H1 (cell line): ENCODE measurements around the gene CDK4.

Source experiments
- EZH2 ChIP-seq: fragments of 200-600 bp; sonication (generic); IDR thresholded peaks from 2 replicates; pipeline ENCODE4 v1.7.1; 2012; ENCODE audit warnings: low read depth, mild to moderate bottlenecking, moderate library complexity, low read length, inconsistent platforms; ENCODE audit not compliant: severe bottlenecking
- GABPA ChIP-seq: IDR thresholded peaks from 2 replicates; pipeline ENCODE4 v1.6.1; 2011; ENCODE audit warnings: mild to moderate bottlenecking, low read length, moderate library complexity, borderline replicate concordance; ENCODE audit not compliant: insufficient read depth
- KDM1A ChIP-seq: fragments of 200-600, 300-600 bp; sonication (generic); IDR thresholded peaks from 2 replicates; pipeline ENCODE4 v1.7.1; 2016; ENCODE audit warnings: mild to moderate bottlenecking, low read length, borderline replicate concordance
- KDM5A ChIP-seq: fragments of 200-600 bp; IDR thresholded peaks from 2 replicates; pipeline ENCODE4 v1.7.1; 2012; ENCODE audit warnings: mild to moderate bottlenecking, low read length, inconsistent platforms, mixed read lengths
- POLR2A ChIP-seq, 2 experiments: IDR thresholded peaks; 1 replicate in 1 of 2; 2 replicates in 1 of 2; pipeline ENCODE4 v1.6.1; 2011; ENCODE audit warnings: low read depth in 2 of 2, low read length in 2 of 2, mild to moderate bottlenecking in 2 of 2; ENCODE audit errors: control extremely low read depth in 1 of 2
- POLR2AphosphoS5 ChIP-seq: IDR thresholded peaks from 2 replicates; pipeline ENCODE4 v1.6.1; 2011; ENCODE audit warnings: low read depth, low read length
- RAD21 ChIP-seq, 2 experiments: IDR thresholded peaks in 1 of 2; conservative IDR thresholded peaks in 1 of 2; 2 replicates each; pipeline ENCODE4 v1.6.1; 2011; ENCODE audit warnings: low read depth in 2 of 2, low read length in 2 of 2, improper control_type of control experiment in 1 of 2, inconsistent platforms in 1 of 2, mild to moderate bottlenecking in 1 of 2, moderate library complexity in 1 of 2
- RFX5 ChIP-seq: IDR thresholded peaks from 2 replicates; pipeline ENCODE4 v1.6.1; 2011; ENCODE audit warnings: low read depth, low read length, improper control_type of control experiment, borderline replicate concordance
- RNF2 ChIP-seq: fragments of 200-900, 300-1000 bp; sonication (generic); IDR thresholded peaks from 2 replicates; pipeline ENCODE4 v1.7.1; 2016; ENCODE audit warnings: borderline replicate concordance, low read depth, mild to moderate bottlenecking, antibody characterized with exemption, low read length; ENCODE audit not compliant: poor library complexity, severe bottlenecking; ENCODE audit errors: missing control alignments
- SP4 ChIP-seq: IDR thresholded peaks from 2 replicates; pipeline ENCODE4 v1.6.1; 2012; ENCODE audit warnings: low read length, inconsistent platforms
- TEAD4 ChIP-seq: IDR thresholded peaks from 2 replicates; pipeline ENCODE4 v1.6.1; 2012; ENCODE audit warnings: low read depth, low read length, inconsistent platforms, mixed read lengths
- ZNF274 ChIP-seq: IDR thresholded peaks from 2 replicates; pipeline ENCODE4 v1.7.0; 2012; ENCODE audit warnings: low read length, borderline replicate concordance; ENCODE audit errors: extremely low read depth
- TF ChIP-seq, protein P1 (sequence below): IDR thresholded peaks from 2 replicates; pipeline ENCODE4 v1.6.1; 2011; ENCODE audit warnings: low read length, improper control_type of control experiment
- TF ChIP-seq, protein P2 (sequence below), 3 experiments: IDR thresholded peaks; 1 replicate in 2 of 3; 2 replicates in 1 of 3; pipeline versions ENCODE4 v1.5.1 to v1.6.1; 2011; ENCODE audit warnings: low read length in 3 of 3, mild to moderate bottlenecking in 3 of 3, inconsistent platforms in 2 of 3, low read depth in 1 of 3, moderate library complexity in 1 of 3; ENCODE audit not compliant: insufficient read depth in 1 of 3; ENCODE audit errors: control extremely low read depth in 1 of 3

DNA sequence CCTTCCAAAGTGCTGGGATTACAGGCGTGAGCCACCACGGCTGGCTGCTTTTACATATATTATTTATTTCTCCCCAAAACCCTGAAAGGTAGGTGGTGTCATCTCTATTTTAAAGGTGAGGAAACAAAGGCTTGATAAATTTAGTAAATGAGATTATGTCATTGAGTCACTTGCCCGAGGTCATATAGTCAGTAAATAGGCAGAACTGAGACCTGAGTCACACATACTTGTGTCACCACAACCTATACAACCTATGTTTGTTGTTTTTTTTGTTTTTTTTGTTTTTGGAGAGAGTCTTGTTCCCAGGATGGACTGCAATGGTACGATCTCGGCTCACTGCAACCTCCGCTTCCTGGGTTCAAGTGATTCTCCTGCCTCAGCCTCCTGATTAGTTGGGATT lies 43.2 kb upstream of the CDK4 start:
- TF ChIP-seq SP4, result no peak
- no peak for TF ChIP-seq GABPA
- TF ChIP-seq, protein P1, sequence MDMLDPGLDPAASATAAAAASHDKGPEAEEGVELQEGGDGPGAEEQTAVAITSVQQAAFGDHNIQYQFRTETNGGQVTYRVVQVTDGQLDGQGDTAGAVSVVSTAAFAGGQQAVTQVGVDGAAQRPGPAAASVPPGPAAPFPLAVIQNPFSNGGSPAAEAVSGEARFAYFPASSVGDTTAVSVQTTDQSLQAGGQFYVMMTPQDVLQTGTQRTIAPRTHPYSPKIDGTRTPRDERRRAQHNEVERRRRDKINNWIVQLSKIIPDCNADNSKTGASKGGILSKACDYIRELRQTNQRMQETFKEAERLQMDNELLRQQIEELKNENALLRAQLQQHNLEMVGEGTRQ, result no peak
- no peak for TF ChIP-seq KDM5A
- TF ChIP-seq EZH2, result no peak
- TF ChIP-seq, protein P2, sequence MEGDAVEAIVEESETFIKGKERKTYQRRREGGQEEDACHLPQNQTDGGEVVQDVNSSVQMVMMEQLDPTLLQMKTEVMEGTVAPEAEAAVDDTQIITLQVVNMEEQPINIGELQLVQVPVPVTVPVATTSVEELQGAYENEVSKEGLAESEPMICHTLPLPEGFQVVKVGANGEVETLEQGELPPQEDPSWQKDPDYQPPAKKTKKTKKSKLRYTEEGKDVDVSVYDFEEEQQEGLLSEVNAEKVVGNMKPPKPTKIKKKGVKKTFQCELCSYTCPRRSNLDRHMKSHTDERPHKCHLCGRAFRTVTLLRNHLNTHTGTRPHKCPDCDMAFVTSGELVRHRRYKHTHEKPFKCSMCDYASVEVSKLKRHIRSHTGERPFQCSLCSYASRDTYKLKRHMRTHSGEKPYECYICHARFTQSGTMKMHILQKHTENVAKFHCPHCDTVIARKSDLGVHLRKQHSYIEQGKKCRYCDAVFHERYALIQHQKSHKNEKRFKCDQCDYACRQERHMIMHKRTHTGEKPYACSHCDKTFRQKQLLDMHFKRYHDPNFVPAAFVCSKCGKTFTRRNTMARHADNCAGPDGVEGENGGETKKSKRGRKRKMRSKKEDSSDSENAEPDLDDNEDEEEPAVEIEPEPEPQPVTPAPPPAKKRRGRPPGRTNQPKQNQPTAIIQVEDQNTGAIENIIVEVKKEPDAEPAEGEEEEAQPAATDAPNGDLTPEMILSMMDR (IDR thresholded peaks at IDR 0.05; ENCODE audit: control extremely low read depth in 1 of 3, insufficient read depth in 1 of 3, low read depth in 1 of 3, low read length in 3 of 3), result no peak
- no peak for TF ChIP-seq POLR2A (IDR thresholded peaks at IDR 0.05; ENCODE audit: control extremely low read depth in 1 of 2, low read depth in 2 of 2, low read length in 2 of 2)
- no peak for TF ChIP-seq KDM1A
- TF ChIP-seq RNF2, result no peak
- TF ChIP-seq TEAD4, result no peak
- no peak for TF ChIP-seq RFX5
- TF ChIP-seq RAD21 (IDR thresholded peaks at IDR 0.05 in 1 of 2, conservative IDR thresholded peaks at IDR 0.05 in 1 of 2; ENCODE audit: low read depth in 2 of 2, low read length in 2 of 2), result no peak
- no peak for TF ChIP-seq ZNF274
- TF ChIP-seq POLR2AphosphoS5, result no peak
